SK-N-MC (cell line): ENCODE data around the gene TFF2.

Experiments used
- EZH2 ChIP-seq: fragments of 200-600 bp; sonication (generic); IDR thresholded peaks from one replicate; pipeline ENCODE4 v1.6.1; 2017; ENCODE audit warnings: antibody characterized with exemption
- FOXP2 ChIP-seq: optimal IDR thresholded peaks from 2 replicates; pipeline ENCODE3; 2011; ENCODE audit warnings: mild to moderate bottlenecking, moderate library complexity; ENCODE audit not compliant: insufficient read depth; ENCODE audit errors: extremely low read length, control extremely low read depth

- no peak for TF ChIP-seq EZH2
- TF ChIP-seq FOXP2, result no peak
Observed at GRCh38 chr21:42373908-42374455, 23.2 kb upstream of the TFF2 start.
